Osteocyte (in vitro differentiated cells): ENCODE data around the gene SIRPB1. TPM values are rescaled to one million over a fixed set of nuclear protein-coding genes. Genes with fewer than 3 reads are reported as not detected.
"Not testable (repeated sequence)": the region's sequence is repeated elsewhere in the genome, so short reads cannot be mapped to it uniquely, and the experiment has no call there.

Experiments used
- DNase-seq: peaks from one replicate; pipeline ENCODE4 v3.0.0; 2021; ENCODE audit warnings: mixed read lengths; ENCODE audit not compliant: unreplicated experiment; ENCODE audit errors: extremely low spot score
- H3K27ac Mint-ChIP-seq: one replicate; pipeline ENCODE4 v1.8.0; 2021; ENCODE audit warnings: mild to moderate bottlenecking, mixed read lengths; ENCODE audit not compliant: unreplicated experiment
- H3K27me3 Mint-ChIP-seq: one replicate; pipeline ENCODE4 v1.8.0; 2021; ENCODE audit warnings: mixed read lengths; ENCODE audit not compliant: unreplicated experiment
- H3K36me3 Mint-ChIP-seq: one replicate; pipeline ENCODE4 v1.8.0; 2021; ENCODE audit warnings: mixed read lengths; ENCODE audit not compliant: unreplicated experiment
- H3K4me1 Mint-ChIP-seq: one replicate; pipeline ENCODE4 v1.8.0; 2021; ENCODE audit warnings: mixed read lengths; ENCODE audit not compliant: unreplicated experiment
- H3K4me3 Mint-ChIP-seq: one replicate; pipeline ENCODE4 v1.8.0; 2021; ENCODE audit warnings: mild to moderate bottlenecking, moderate library complexity, mixed read lengths; ENCODE audit not compliant: unreplicated experiment
- H3K9me3 Mint-ChIP-seq: one replicate; pipeline ENCODE4 v1.8.0; 2021; ENCODE audit warnings: mixed read lengths; ENCODE audit not compliant: unreplicated experiment
- total RNA-seq: library from RNA; stranded (reverse); gene quantifications from 2 replicates; pipeline ENCODE4 v1.2.1, GENCODE V29; 2021
- TF ChIP-seq, protein P1 (sequence below): fragments of 200-600 bp; sonication (generic); IDR thresholded peaks from 2 replicates; pipeline ENCODE4 v1.5.0; 2021; ENCODE audit warnings: antibody characterized with exemption, mild to moderate bottlenecking, moderate library complexity

The SIRPB1 gene
- total RNA-seq, 1 donor from 2014 or later = 1.1 TPM

DNA sequence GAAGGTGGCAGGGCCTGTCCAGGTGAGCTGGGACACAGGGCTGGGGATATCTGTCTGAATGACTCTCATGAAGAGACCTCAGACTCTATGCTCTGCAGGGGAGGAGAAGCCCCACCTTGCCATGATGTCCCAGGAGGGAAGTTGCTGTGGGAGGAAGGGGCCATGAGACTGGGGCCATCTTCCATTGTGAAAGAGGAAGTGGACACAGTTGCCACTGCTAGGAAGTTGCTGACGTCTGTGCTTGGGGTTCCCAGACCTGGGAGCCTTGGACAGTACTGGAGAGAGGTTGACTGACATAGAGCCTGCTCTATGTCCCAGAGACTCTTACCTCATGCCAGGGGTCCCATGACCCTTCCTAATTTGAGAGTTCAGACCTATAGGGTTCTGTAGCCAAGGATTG, 24.5 kb downstream of the SIRPB1 start:
- Mint-ChIP-seq H3K4me3 (no peak overlapping the region), H3K27ac (no peak overlapping the region), H3K9me3 (no peaks in the 10 kb centered on the region), H3K27me3 (no peaks in the 10 kb centered on the region), H3K4me1 (no peaks in the 10 kb centered on the region), H3K36me3 (no peaks in the 10 kb centered on the region)
- TF ChIP-seq, protein P1, sequence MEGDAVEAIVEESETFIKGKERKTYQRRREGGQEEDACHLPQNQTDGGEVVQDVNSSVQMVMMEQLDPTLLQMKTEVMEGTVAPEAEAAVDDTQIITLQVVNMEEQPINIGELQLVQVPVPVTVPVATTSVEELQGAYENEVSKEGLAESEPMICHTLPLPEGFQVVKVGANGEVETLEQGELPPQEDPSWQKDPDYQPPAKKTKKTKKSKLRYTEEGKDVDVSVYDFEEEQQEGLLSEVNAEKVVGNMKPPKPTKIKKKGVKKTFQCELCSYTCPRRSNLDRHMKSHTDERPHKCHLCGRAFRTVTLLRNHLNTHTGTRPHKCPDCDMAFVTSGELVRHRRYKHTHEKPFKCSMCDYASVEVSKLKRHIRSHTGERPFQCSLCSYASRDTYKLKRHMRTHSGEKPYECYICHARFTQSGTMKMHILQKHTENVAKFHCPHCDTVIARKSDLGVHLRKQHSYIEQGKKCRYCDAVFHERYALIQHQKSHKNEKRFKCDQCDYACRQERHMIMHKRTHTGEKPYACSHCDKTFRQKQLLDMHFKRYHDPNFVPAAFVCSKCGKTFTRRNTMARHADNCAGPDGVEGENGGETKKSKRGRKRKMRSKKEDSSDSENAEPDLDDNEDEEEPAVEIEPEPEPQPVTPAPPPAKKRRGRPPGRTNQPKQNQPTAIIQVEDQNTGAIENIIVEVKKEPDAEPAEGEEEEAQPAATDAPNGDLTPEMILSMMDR = no peak
- DNase-seq = no peak

DNA sequence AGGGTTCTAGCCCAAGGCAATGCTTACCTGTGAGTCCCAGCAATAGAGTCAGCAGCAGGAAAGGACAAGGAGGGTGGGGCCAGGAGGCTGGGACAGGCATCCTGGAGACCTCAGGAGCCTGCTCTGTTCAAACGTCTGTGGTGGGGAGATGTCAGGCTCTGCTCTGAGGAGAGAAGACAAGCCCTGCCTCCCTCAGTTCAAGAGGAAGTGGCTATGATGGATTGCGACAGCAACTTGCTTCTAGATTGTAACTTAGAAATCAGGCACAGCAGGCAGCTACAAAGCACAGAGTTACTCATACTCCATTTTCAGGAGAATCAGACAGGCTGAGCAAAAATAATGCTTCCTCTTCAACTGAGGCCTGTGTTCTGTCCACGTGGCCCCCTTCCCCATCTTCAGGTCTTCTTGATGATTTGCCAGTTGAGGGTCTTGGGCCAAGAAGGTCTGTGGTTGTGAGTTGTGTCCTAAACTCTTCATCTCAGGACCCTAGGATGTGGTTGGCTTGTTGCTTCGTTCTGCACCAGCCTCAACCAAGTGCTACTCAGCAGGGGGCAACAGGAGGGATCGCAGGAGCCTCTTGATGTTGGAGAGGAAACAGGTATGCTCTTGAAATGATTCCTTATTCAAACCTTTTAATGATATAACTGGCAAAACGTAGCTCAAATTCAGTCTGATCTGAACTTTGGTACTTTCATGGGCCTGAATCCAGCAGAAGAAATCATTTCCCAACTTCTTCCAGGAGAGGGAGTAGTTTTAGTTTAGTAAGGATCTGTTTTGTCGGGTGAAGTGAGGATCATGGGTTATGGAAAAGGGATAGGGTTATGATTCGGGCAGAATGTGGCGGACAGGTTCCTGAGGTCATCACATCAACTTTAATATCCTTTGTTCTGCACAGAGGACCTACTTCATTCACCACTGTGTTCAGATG, 31.0 kb downstream of the SIRPB1 start:
- TF ChIP-seq, protein P1 = no peak
- no peak for DNase-seq
- no peaks in the 10 kb centered on the region for H3K36me3 Mint-ChIP-seq
- no peak overlapping the region for H3K4me3 Mint-ChIP-seq
- no peak overlapping the region for H3K27ac Mint-ChIP-seq
- no peaks in the 10 kb centered on the region for H3K4me1 Mint-ChIP-seq
- no peaks in the 10 kb centered on the region for H3K9me3 Mint-ChIP-seq
- no peaks in the 10 kb centered on the region for H3K27me3 Mint-ChIP-seq

DNA sequence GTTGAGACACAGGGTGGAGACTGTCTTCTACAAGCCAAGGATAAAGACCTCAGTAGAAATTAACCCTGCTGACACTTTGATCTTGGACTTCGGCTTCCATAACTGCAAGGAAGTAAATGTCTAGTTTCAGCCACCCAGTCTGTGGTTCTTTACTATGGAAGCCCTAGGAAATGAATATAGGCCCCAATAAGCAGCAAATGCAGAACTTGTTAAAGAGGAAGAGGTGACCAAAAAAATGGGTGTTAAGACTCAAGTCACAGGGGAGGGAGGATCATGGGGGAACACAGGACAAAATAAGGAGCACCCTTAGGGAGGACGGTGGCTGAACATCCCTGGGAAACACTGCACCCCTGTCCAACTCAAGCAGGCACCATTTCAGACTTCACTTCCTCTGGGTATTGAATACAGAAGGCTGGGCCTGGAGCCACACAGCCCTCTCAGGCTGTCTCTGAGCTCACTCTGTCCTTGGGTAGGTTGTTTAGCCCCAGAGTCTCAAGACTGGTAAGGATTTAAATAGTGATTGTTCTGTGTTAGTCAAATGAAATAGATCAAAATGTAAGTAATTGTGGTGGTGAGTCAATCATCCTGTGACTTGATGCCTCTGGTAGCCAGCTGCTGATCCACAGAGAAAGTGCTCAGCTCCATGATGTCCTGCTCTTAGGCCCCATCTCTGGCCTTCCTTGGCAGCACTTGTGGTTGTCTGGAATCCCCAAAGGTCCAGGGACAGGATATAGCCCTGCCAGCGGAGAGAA, 31.9 kb downstream of the SIRPB1 start:
- TF ChIP-seq, protein P1 = no peak
- H3K27ac Mint-ChIP-seq = no peak overlapping the region
- H3K4me1 Mint-ChIP-seq = no peaks in the 10 kb centered on the region
- H3K27me3 Mint-ChIP-seq = no peaks in the 10 kb centered on the region
- H3K36me3 Mint-ChIP-seq = no peaks in the 10 kb centered on the region
- H3K9me3 Mint-ChIP-seq = no peaks in the 10 kb centered on the region
- no peak for DNase-seq
- H3K4me3 Mint-ChIP-seq = no peak overlapping the region

DNA sequence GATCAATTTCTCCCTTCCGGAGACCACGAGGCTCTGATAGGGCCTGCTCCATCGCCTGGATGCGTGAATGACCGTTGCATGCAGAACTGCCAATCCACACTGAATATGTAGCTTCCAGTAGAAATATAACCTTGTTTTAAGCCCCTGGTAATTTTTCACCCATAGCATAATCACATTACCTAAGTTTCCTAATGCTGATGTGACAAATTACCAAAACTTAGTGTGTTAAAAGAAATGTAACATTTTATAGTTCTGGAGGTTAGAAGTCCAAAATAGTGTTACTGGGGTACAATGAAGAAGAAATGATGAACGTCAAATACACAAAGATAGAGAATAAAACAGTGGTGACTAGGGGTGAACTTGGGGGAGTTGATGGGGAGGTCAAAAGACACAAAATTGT, 40.3 kb downstream of the SIRPB1 start:
- TF ChIP-seq, protein P1 = no peak
- Mint-ChIP-seq H3K27me3 (peaks cover 5% of the 10 kb centered on the region), H3K27ac (no peak overlapping the region), H3K4me3 (no peak overlapping the region), H3K9me3 (no peaks in the 10 kb centered on the region), H3K36me3 (no peaks in the 10 kb centered on the region), H3K4me1 (no peaks in the 10 kb centered on the region)
- DNase-seq = no peak

DNA sequence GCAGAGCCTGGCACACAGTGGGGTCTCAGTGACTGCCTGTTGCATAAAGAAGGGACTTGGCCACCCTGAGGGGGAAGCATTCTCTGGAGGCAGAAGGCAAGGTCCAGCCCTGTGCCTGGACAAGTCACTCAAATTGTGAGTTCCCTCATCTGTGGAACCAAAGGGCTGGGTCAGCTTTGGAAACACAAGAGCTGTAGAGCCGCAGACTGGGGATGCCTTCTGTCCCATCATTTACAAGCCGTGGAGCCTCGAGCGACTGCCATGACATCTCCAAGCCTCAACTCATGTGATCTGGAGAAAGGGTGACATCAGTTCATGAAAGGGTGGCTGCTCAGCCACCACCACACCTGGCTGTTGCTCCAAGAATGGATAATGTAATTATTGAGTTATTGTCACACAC, 41.9 kb downstream of the SIRPB1 start:
- peaks cover 5% of the 10 kb centered on the region for H3K27me3 Mint-ChIP-seq
- no peaks in the 10 kb centered on the region for H3K36me3 Mint-ChIP-seq
- peak; percentile 62 for DNase-seq
- no peak overlapping the region for H3K4me3 Mint-ChIP-seq
- no peak overlapping the region for H3K27ac Mint-ChIP-seq
- TF ChIP-seq, protein P1 = no peak
- no peaks in the 10 kb centered on the region for H3K9me3 Mint-ChIP-seq
- H3K4me1 Mint-ChIP-seq = no peaks in the 10 kb centered on the region

DNA sequence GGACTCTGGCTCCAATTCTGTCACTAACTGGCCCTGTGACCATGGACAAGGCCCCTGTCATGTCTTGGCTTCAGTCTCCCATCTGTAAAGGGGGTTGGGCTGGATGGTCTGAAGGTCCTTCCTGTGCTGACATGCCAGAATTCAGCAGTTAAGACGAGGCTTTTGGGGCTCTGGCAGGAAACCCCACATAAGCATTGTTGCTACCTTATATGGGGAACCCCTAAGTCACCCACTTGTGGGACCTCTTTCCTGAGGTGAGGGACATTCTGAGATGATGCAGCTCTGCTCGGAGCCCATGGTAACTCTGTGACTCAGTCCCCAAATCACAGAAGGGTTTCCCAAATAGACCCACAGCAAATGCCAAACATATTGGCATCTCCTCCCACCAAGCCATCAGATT, 42.5 kb downstream of the SIRPB1 start:
- H3K27ac Mint-ChIP-seq, H3K4me1 Mint-ChIP-seq, H3K9me3 Mint-ChIP-seq, H3K27me3 Mint-ChIP-seq, H3K36me3 Mint-ChIP-seq, H3K4me3 Mint-ChIP-seq: not testable (repeated sequence)
- DNase-seq = peak; percentile 46
